ENCODE results near the gene TRIM13. TPM values are rescaled to one million over a fixed set of nuclear protein-coding genes. Genes with fewer than 3 reads are reported as not detected.

The TRIM13 gene
- total and polyA plus RNA-seq, 2 of the 8 experiments (the other 6 are each of a cell fraction or from before 2014, with no cell fraction given), result 21.2 to 31.5 TPM

- no peak overlapping the region for H4K8ac ChIP-seq (ENCODE audit: extremely low read depth, insufficient read depth, low read length)
- H2AFZ ChIP-seq (ENCODE audit: low read length), result no peak overlapping the region
- H3K4me3 ChIP-seq (ENCODE audit: extremely low read depth in 1 of 4, insufficient read depth in 2 of 4, low read depth in 3 of 4, low read length in 4 of 4), result no peak overlapping the region
- H4K20me1 ChIP-seq (replicated peaks in 1 of 2; ENCODE audit: control insufficient read depth in 1 of 2, insufficient read depth in 2 of 2, low read length in 2 of 2), result no peaks in the 10 kb centered on the region
- no peak overlapping the region for H3K14ac ChIP-seq (ENCODE audit: insufficient read length)
- H3K79me2 ChIP-seq (ENCODE audit: control insufficient read depth in 1 of 2, insufficient read depth in 2 of 2, low read length in 2 of 2), result no peaks in the 10 kb centered on the region
- no peak overlapping the region for H2BK120ac ChIP-seq (replicated peaks; ENCODE audit: low read depth, low read length)
- H3K9me3 ChIP-seq (ENCODE audit: insufficient read depth in 2 of 2, low read depth in 1 of 2, low read length in 1 of 2), result no peaks in the 10 kb centered on the region
- no peak overlapping the region for H4K5ac ChIP-seq (ENCODE audit: insufficient read length, low read depth, low read length)
- no peak overlapping the region for H3K4me2 ChIP-seq (ENCODE audit: insufficient read depth in 1 of 2, low read depth in 2 of 2, low read length in 2 of 2)
- no peaks in the 10 kb centered on the region for H3K23me2 ChIP-seq (ENCODE audit: low read depth, low read length)
- no peak overlapping the region for H3K18ac ChIP-seq (ENCODE audit: extremely low read depth, low read length)
- ChIA-PET POLR2A (ENCODE audit: partially characterized antibody) (no interaction called here), CTCF (ENCODE audit: partially characterized antibody) (interaction anchor here (0.6 kb wide), 1 partner anchor 1111 kb away, joined by 3 read pairs; no protein-coding TSS in a partner anchor)
- FAIRE-seq, result no peak
- no peak overlapping the region for H3K27ac ChIP-seq (ENCODE audit: low read depth, low read length)
- DNase-seq (ENCODE audit: low read depth in 1 of 2, low spot score in 2 of 2), result no peak
- 72% methylated on average over 3 of the region's 3 CpGs; no CpG with 5 or more reads in 1 of the 2 experiments for WGBS, 2 experiments (ENCODE audit: extremely low coverage in 1 of 2, insufficient coverage in 1 of 2, insufficient read length in 1 of 2, insufficient replicate concordance in 2 of 2, low coverage in 1 of 2, low lambda C conversion rate in 2 of 2, missing lambda C conversion rate in 1 of 2)
- TF ChIP-seq RNF2 (IDR thresholded peaks at IDR 0.05; ENCODE audit: borderline replicate concordance, low read depth, low read length, missing control alignments, poor library complexity, severe bottlenecking) (no peak), CHD1 (IDR thresholded peaks at IDR 0.05; ENCODE audit: low read depth, low read length) (no peak), ASH2L (IDR thresholded peaks at IDR 0.05; ENCODE audit: low read length) (no peak), GABPA (IDR thresholded peaks at IDR 0.05; ENCODE audit: borderline replicate concordance, insufficient read depth, low read length) (no peak), TBP (IDR thresholded peaks at IDR 0.05; ENCODE audit: low read depth, low read length) (no peak), CEBPB (IDR thresholded peaks at IDR 0.05; ENCODE audit: low read depth, low read length) (no peak), CREB1 (IDR thresholded peaks at IDR 0.05) (no peak)
- no peak overlapping the region for H2BK12ac ChIP-seq (ENCODE audit: low read depth, low read length)
- no peak overlapping the region for H3K9ac ChIP-seq (replicated peaks in 1 of 4; ENCODE audit: extremely low read depth in 1 of 4, low read depth in 3 of 4, low read length in 3 of 4)
- H2BK5ac ChIP-seq (ENCODE audit: low read depth, low read length), result no peak overlapping the region
- H3K36me3 ChIP-seq (ENCODE audit: control insufficient read depth in 2 of 4, insufficient read depth in 4 of 4, low read length in 3 of 4), result no peaks in the 10 kb centered on the region
- H3K79me1 ChIP-seq (ENCODE audit: low read depth, low read length), result no peaks in the 10 kb centered on the region
- no peak overlapping the region for H3K4ac ChIP-seq (replicated peaks; ENCODE audit: insufficient read length, low read depth, low read length)
- H3K23ac ChIP-seq (ENCODE audit: insufficient read length), result no peak overlapping the region
- H2AK5ac ChIP-seq (ENCODE audit: low read depth, low read length), result no peak overlapping the region
- no peak overlapping the region for H3K56ac ChIP-seq (replicated peaks; ENCODE audit: insufficient read length, low read depth, low read length)
- no peaks in the 10 kb centered on the region for H3K27me3 ChIP-seq (replicated peaks in 1 of 4; ENCODE audit: control insufficient read depth in 3 of 4, extremely low read depth in 1 of 4, insufficient read depth in 3 of 4, low read length in 3 of 4)
- H2BK15ac ChIP-seq (ENCODE audit: low read length), result no peak overlapping the region
- H2BK20ac ChIP-seq (ENCODE audit: low read length), result no peak overlapping the region
- no peak overlapping the region for H4K91ac ChIP-seq (replicated peaks; ENCODE audit: insufficient read length, low read length)
- no peaks in the 10 kb centered on the region for H3K4me1 ChIP-seq (replicated peaks in 1 of 4; ENCODE audit: control insufficient read depth in 3 of 4, insufficient read depth in 4 of 4, low read length in 3 of 4)
Observed at GRCh38 chr13:49958321-49958720, 38.5 kb upstream of the TRIM13 start.
